CD4-positive, alpha-beta T cell treated with Interleukin-4 for 1 hour (primary cell): Measurements from ENCODE around the gene ETV1.

Source experiments
- DNase-seq, 2 donors: peaks; one replicate each; pipeline ENCODE4 v3.0.0-alpha.2; 2020 to 2022

ETV1 gene

DNA sequence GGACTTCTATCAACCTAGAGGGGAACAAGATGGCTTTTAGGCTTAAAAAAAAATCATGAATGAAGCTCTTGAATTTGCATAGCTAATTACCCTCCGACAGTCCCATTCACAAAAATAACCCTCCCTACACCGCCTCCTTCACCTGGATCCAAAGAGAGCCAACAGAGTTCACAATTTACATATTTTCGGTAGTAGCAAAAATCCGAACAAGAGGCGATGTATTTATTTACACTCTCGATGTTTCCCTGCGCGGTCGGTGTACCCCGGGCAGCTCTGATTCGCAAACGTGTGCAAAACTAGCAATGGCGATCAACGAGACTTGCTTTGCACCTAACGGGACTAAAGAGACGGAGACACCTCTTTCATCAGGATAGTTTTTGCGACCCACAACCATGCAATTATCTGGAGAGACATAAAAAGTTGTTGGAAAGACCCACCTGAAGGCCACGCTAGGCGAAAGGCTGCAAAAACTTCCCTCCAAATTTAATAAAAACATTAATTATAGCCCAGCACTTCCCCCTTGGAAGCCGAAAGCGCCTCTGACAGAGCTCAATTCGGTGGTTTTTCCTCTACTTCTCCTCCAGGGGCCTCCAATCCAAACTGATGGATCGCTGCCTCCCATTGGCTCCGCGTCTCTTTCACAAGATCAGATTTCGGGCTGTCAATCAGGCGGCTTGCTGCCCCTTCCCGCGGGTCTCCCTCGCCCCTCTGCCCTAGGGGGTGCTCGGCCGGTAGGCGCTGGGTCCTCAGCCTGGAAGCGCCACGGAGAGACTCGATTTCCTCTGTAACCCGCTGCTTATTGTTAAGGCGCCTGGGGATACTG lies at the start of gene ETV1:
ETV1 (minus strand) TSS at position 541 of the 823 bp plus-strand sequence. CDS start 614 bp downstream, outside the sequence.
- DNase-seq: peak in 1 of 2 donors; percentile 15

DNA sequence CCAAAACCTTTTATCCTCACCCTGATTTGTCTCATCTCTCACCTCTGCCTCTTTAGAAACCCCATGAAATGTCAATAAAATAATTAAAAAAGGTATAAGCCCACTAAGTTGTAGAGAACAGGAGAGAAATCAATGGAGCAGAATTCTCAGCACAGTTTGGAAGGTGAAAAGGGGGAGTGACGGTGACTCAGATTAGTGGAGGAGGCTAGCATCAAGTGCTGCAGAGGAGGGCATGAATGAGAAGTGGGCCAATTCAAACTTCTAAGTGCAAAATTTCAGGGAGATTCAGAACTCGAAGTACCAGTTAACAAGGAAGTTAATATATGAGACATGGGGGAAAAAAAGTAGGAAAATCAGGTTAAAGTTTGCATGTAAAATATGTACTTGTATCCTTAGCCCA lies 34.9 kb upstream of the ETV1 start:
- DNase-seq: no peak

DNA sequence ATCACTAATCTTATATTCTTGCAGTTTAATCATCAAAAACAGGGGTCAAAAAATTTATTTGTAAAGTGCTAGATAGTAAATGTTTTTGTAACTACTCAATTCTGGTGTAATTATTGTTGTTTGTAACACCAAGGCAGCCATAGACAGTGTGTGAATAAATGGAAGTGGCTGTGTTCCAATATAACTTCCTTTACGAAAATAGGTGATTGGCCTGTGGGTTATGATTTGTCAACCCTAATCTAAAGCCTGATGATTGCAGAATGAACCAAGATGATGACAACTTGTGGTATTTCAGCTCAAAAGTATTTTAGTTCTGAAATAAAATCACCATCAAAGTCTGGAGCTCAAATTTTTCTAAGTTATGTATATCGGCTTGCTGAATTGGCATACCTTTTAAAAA lies 34.4 kb upstream of the ETV1 start:
- no peak for DNase-seq

DNA sequence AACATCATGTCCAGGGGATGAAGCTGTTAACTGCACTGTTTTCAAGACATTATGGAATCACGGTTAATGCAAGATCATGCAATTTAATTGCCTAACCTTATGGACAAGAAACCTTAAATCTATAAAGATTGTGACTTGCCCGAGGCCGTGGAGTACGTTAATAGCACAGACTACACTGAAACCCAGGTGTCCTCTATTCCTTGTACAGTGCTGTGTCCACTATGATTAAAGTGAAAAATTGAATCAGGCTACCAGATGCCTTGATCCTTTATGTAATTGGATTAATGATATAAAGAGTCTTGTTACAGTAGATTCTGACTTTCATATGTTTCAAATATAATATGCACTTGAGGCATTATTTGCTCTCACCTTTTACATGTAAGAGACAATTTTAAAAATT lies 33.9 kb upstream of the ETV1 start:
- no peak for DNase-seq

DNA sequence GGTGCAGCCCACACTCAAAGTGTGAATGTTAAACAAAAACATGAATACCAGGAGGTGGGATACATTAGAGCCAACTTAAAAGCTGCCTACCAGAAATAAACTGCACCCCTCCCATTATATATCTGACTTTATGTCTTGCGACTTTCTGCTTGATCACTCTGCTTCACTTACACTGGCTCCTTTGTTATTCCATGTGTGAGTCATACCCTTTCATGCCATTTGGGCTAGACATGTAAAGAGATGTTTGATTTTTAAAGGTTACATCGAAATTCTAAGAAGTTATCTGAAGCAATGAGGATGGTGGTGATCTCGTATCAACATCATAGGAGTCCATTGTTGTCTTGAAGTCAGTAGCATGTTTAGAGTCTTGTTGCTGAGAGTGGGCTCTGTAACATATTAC lies 31.6 kb upstream of the ETV1 start:
- DNase-seq: no peak

DNA sequence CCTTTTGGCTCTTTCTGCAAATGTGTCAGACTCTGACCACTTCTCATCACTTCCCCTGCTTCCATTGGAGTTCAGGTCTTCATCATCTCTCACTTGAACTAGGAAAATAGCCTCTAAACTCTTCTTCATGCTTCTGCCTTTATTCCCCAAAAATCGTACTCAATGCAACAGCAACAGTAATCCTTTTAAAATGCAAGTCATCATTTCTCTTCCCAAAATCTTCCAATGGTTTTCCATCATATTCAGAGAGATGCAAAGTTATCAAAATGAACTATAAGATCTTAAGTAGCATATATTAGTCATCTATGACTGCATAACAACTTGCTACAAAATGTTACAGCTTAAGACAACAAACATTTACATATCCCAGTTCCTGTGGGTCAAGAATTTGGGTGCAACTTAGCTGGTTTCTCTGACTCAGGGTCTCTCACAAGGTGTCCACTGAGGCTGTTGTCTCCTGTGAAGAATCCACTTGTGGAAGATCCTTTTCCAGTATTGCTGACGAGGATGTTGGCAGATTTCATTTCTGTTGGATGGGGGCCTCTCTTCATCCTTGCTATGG lies 31.0 kb upstream of the ETV1 start:
- no peak for DNase-seq

DNA sequence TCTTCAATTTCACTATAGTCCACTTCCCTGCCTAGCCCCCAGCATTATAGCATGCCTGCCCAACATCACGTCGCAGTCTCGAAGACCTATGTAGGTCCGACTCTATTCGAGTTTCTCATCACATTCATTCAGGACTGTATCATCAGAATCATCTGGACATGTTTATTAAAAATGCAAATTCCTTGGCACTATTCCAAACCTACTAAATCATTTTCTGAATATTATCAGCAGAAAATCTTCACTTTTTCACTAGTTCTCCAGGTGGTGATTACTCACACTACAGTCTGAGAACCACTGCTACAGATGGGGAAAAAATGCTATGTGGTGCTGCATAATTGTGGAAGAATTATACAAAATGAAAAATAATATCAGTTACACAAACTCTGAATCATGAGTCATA lies 29.3 kb upstream of the ETV1 start:
- no peak for DNase-seq

DNA sequence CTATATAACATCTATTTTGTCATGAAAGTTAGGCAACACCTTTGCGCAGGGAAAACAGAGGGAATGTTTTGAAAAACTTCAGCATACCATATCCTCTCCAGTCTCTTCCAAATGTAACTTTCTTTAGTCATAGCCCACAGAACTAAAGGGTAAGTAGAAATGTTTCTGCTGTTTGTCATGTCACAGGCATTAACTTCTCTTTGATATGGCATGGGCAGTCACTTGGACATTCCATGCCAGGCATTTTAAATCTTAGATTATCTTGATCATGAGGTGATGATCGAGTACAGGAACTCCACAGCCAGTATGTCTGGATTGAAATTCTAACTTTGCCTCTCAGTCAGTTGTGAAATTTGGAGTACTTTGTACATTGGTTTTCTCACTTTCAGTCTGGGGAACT lies 27.5 kb upstream of the ETV1 start:
- no peak for DNase-seq

DNA sequence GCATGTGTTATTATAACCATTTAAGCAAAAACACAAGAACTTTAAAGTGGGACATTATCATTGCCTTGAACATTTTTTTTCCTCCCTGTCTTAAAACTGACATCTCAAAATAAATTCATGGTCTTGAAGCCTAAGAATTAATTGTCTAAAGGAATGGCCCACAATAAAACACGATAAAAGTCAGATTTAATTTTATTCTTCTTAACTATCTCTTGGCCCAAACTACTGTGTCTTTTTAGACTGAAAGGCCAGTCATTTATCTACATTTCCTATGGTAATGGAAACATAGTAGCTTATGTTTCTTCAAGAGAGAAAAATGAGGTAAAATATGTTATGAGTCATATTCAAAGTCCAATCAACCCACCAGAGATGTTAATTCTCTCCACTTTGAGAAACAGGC lies 24.4 kb upstream of the ETV1 start:
- DNase-seq: no peak

DNA sequence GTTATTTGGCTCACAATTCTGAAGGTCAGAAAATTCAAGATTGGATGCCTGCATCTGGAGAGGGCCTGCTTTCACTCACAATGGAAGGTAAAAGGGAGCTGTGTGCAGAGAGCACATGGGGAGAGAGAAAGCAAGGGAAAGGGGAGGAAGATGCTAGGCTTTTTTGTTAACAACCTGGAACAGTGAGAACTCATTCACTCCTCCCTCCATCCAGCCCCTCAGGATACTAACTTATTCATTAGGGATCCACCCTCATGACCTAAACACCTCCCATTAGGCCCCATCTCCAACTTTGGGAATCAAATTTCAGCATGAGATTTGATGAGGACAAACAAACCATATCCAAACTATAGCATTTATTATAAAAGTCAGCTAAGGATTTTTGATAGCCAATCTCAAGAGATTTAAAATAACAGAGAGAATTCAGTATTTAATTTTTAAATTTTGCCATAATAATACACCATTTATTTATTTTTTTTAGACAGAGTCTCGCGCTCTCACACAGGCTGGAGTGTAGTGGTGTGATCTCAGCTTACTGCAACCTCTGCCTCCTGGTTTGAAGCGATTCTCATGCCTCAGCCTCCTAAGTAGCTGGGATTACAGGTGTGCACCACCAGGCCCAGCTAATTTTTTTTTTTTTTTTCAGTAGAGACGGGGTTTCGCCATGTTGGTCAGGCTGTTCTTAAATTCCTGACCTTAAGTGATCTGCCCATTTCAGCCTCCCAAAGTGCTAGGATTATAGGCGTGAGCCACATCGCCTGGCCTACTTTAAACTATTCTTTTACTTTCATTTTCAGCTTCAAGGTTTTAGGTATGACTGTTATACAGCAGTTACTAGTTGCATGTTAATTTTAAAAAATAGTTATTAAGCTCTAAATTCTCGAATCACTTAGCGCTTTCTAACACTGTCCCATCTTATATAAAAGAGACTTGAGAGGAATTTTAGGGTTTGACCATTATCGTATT lies 20.3 kb upstream of the ETV1 start:
- no peak for DNase-seq

DNA sequence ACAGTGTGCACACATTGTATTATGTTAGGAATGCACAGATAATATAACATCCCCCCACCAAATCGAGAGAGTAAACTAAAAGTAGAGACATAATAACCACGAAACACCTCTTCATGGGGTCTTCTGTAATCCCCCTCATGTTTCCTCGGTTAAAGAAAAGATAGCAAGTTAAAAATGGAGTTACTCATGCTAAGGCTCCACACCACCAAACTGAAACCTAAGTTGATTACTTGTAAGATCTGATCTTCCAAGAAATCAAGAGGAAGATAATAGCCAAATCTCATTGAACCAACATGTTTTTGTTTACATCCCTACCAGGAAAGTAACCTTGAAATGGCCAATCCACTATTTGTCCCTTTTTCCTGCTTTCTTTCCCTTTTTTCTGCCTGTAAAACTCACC lies 11.7 kb upstream of the ETV1 start:
- DNase-seq: no peak

DNA sequence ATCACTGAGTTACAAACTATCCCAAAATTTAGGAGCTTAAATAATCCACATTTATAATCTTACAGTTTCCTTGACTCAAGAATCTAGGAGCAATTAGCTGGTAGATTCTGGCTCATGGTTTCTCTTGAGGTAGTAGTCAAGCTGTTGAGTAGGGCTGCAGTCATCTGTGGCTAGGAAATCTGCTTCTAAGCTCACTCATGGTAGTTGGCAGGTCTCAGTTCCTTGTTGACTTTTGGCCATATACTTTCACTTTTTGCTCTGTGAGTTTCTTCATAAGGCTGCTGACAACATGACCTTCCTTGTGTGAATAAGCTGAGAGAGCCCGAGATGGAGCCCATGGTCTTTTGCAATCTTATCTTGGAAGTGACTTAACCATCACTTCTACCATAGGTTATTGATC lies 10.8 kb upstream of the ETV1 start:
- DNase-seq: no peak

DNA sequence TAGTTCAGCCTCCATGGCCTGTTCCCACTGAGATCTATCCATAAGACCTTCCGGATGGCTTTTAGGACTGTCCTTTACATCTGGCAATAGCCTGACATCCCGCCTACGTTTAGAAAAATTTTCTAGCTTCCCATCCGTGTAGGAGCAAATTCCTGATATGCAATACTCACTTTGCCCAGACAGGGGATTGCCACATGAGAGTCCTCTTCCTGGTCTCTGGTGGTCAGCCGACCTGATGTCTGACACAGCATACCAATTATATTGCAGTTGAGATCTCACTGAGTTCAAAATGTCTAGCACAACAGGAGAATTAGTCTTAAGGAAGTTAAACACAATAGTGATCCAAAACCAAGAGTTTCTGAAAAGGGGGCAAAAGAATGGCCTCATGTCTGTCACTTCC lies 9.4 kb upstream of the ETV1 start:
- no peak for DNase-seq

DNA sequence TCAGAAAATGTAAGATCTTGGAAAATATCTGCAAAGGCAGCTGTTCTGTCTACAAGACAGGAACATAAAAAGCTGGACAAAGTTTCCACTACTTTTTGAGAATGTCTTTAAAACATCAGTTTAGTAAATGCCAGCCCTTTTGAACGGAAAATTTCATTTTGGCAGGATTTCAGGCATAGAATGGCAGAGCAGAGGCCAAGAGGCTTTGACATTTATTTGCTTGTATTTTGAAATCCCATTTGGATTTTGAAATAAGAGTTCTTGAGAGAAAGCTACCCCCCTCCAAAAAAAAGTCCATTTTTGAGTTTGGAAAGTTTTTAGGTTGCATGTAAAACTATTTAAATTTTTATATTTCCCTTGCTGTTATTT lies 3.1 kb upstream of the ETV1 start:
- no peak for DNase-seq

DNA sequence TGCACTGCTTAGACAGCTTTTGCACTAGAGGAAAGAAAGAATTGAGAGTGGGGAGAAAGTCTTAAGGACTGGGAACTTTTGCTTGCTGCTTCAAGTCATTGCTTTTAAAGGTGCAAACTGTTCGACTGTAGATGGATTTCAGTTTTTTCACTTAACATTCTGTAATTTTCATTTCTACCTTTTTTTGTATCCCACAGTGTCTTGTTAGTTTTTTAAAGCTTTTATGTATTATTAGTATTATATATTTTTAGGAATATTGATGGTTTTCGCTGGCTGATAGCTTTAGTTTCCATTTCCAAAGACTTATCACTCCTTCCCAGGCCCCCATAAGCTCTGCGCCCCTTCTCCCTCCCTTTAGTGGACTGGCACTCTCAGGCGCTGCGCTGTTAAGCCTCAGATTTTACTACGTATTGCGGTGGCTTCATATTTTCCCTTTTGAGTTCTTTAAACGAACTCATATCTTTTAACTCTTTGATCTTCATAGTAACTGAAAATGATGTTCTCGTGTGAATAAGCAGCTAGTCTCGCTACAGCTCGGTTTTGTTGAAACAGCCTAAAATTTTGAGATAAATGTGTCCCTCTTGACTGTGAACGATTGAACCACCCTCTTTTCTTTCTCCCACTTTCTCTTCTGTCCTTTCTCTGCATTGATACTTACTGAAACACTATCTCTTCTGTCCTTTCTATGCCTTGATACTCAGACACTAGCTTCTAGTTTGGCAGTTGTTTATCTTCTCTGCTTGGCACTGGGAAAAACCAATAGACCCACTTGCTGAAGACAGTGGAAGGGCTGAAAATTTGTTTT lies 2.5 kb upstream of the ETV1 start:
- DNase-seq: no peak

DNA sequence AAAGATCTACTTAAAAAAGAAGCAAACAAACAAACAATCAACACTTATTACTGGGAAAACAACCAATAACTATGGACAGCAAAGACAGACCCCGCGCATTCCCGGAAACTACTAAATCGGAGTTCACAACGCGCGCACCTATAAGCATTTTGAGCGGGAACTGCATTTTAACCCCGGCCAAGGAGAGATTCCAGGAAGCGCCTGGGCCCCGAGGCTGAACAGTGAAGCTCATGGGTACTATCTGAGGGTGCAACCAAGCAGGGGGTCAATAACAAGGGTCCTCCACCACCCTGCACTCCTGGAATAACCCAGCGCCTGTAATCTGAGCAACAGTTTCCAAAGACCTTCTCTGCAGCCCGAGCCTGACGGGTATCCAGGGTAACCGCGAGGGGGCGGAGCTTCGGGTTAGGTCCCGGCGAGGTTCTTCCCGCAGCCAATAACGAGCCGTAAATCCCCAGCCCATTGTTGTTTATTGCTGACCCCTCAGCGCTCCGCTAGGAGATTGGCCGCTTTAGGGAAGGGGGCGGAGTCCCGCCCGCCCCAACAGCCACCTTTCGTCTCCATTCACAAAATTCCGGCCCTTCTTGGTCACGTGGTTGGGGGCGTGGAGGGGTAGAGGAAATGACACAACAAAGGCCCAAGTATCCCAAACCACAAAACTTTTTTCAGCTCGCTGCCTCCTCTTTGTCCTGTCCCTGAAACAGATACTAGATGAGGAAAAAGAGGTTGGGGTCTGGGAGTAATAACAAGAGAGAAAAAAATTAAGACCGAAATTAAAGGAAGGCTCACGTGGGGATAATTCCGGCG lies 1.7 kb upstream of the ETV1 start:
- peak; percentile 64 to 76 for DNase-seq

DNA sequence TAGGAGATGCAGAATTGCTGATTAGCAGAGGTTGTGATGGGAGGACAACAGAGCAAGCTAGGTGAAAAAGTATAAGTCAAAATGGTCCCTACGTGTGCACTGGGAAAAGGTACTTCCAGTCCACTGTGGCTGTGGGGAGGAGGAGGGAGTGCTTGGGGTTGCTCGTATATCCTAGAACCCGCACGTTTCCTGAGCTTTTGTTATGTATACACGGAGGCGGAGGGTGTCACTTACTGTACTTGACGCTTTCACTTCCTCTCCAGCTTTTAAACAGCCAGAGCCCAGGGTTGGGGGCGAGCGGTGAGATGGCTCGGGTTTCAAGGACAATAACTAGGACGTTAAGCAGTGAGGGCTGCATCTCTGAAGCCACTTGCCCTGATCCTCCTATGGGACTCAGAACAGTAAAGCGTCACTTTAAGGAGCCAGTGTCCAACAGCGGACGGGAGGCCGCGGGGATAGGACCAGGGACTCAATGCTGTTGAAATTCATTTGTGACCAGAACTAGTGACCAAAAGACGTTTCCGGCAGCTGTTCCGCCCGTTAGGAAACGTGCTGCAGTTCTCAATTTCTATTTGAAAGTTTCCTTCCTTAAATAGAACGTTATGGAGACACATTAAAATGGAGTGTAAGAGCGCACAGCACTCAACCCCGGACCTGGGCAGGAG lies 985 bp upstream of the ETV1 start:
- DNase-seq: peak in 1 of 2 donors; percentile 25

DNA sequence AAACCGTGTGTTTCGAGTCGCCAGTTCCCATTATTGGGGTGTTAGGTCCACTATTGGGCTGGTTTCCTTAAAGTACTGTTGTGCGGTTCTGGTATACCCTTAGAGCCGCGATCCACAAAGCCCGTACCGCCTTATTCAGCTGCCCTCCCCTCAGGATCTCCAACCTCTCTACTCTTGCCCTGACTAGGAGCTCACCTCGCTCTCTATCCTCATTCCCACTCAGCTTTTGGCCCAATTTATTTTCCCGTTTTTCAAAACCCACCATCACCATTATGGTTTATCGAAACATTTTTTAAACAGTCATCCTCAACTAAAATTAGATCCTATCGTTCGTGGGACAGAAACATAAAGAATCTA lies 461 bp upstream of the ETV1 start:
- DNase-seq: no peak

DNA sequence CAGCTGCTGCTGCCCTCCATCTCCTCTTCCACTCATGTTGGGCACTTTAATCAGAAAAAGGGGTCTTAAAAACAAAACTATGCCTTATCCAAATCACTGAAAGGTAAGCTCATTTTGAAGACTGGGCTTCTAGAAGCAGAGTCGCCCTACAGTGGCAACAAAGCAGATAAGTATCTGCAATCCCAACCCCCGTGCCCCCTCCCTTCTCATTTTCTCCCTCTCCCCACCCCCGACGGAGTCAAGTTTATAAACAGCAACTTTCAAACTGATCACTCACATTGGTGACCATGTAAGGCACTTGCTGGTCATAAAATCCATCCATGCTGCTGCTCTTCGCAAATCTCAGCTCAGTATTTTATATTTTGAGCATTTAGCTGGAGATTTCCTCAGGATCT lies 738 bp downstream of the ETV1 start:
- no peak for DNase-seq

DNA sequence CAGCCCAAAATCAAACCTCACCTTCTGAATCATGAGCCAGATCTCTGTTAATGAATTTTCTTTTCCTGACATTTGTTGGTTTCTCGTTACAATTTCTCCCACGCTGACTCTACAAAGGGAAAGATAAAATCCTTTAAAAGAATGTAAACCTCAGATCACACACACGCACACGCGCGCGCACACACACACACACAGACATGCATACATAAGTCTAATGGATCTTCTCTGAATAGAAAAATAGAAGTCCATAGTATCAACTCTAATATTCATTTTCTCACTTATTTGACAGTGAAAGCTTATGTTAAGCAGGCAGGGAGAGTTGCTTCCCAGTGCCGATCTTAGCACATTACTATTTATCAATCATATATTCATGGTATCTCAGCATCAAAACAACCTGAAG lies 1.4 kb downstream of the ETV1 start:
- DNase-seq: no peak

DNA sequence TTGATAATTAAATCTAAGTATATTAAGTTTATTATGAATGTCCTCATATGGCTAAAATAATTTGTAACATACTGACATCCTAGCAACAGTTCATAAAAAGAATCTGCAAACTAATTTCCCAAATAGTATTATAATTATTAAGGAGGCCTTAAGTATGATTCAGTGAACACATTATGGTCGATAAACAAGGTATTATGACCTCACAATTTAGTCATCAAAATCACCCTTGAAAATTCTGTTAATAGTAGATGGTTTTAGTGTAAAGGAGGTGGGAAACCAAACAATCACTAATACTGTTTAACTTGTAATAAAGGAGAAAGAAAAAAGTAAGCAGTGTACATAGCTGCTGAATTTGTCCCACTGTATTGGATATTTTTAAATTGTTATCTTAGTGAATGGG lies 2.1 kb downstream of the ETV1 start:
- DNase-seq: no peak

DNA sequence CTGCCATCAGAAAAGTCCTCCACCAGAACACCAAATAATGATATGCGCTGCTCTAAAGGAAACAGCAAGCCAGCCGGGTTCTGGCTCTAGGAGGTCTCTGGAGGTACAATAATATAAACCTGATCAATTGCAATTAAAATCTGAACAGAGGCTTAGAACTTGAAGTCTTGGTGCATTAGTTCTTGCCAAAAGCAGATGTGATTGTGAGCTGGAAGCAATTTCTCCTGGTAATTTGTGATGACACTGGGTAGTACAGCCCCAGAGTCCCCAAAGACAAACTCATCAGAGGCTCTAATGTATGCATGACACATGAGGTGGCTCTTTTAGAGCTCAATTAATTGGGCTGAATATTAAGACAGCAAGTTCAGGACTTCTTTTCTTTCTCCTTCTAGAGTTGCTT lies 3.3 kb downstream of the ETV1 start:
- DNase-seq: no peak
